Measurements from ENCODE around the gene XYLT2. TPM values are rescaled to one million over a fixed set of nuclear protein-coding genes. Genes with fewer than 3 reads are reported as not detected.
A peak's percentile ranks its signal among the peaks of the same experiment; 100 is the strongest.

The XYLT2 gene
- total RNA-seq, 1 donor from 2014 or later, result 33.3 TPM

GRCh38 chr17:50386510-50386909, 40.6 kb downstream of the XYLT2 start:
- no peak for TF ChIP-seq CTCF (IDR thresholded peaks at IDR 0.05; ENCODE audit: unreplicated experiment)
- no peak for DNase-seq (ENCODE audit: low spot score in 2 of 2, unreplicated experiment in 2 of 2)
- no peaks in the 10 kb centered on the region for H3K9me3 Mint-ChIP-seq
- H3K27ac Mint-ChIP-seq, result no peak overlapping the region
- no peak overlapping the region for H3K4me3 Mint-ChIP-seq
- no peaks in the 10 kb centered on the region for H3K4me1 Mint-ChIP-seq
- H3K27me3 Mint-ChIP-seq (ENCODE audit: low read depth), result no peaks in the 10 kb centered on the region
- peaks cover 51% of the 10 kb centered on the region for H3K36me3 Mint-ChIP-seq

GRCh38 chr17:50388728-50389127, 42.8 kb downstream of the XYLT2 start:
- no peak for TF ChIP-seq CTCF (IDR thresholded peaks at IDR 0.05; ENCODE audit: unreplicated experiment)
- Mint-ChIP-seq H3K9me3 (no peaks in the 10 kb centered on the region), H3K4me3 (no peak overlapping the region), H3K27ac (no peak overlapping the region), H3K27me3 (ENCODE audit: low read depth) (no peaks in the 10 kb centered on the region), H3K36me3 (peaks cover 50% of the 10 kb centered on the region), H3K4me1 (no peaks in the 10 kb centered on the region)
- no peak for DNase-seq (ENCODE audit: low spot score in 2 of 2, unreplicated experiment in 2 of 2)

GRCh38 chr17:50389534-50389933, 43.6 kb downstream of the XYLT2 start:
- no peaks in the 10 kb centered on the region for H3K4me1 Mint-ChIP-seq
- no peak overlapping the region for H3K27ac Mint-ChIP-seq
- peaks cover 49% of the 10 kb centered on the region for H3K36me3 Mint-ChIP-seq
- no peak for TF ChIP-seq CTCF (IDR thresholded peaks at IDR 0.05; ENCODE audit: unreplicated experiment)
- no peaks in the 10 kb centered on the region for H3K9me3 Mint-ChIP-seq
- no peak overlapping the region for H3K4me3 Mint-ChIP-seq
- DNase-seq (ENCODE audit: low spot score in 2 of 2, unreplicated experiment in 2 of 2), result no peak
- H3K27me3 Mint-ChIP-seq (ENCODE audit: low read depth), result no peaks in the 10 kb centered on the region

GRCh38 chr17:50392621-50393020, 46.7 kb downstream of the XYLT2 start:
- H3K27ac Mint-ChIP-seq, result no peak overlapping the region
- peaks cover 18% of the 10 kb centered on the region for H3K4me1 Mint-ChIP-seq
- no peak overlapping the region for H3K4me3 Mint-ChIP-seq
- peaks cover 26% of the 10 kb centered on the region for H3K36me3 Mint-ChIP-seq
- H3K9me3 Mint-ChIP-seq, result no peaks in the 10 kb centered on the region
- DNase-seq (ENCODE audit: low spot score in 2 of 2, unreplicated experiment in 2 of 2), result no peak
- no peaks in the 10 kb centered on the region for H3K27me3 Mint-ChIP-seq (ENCODE audit: low read depth)
- no peak for TF ChIP-seq CTCF (IDR thresholded peaks at IDR 0.05; ENCODE audit: unreplicated experiment)

GRCh38 chr17:50393700-50394099, 47.8 kb downstream of the XYLT2 start:
- H3K27me3 Mint-ChIP-seq (ENCODE audit: low read depth), result no peaks in the 10 kb centered on the region
- no peak overlapping the region for H3K27ac Mint-ChIP-seq
- no peak for DNase-seq (ENCODE audit: low spot score in 2 of 2, unreplicated experiment in 2 of 2)
- no peaks in the 10 kb centered on the region for H3K9me3 Mint-ChIP-seq
- peaks cover 20% of the 10 kb centered on the region for H3K4me1 Mint-ChIP-seq
- H3K36me3 Mint-ChIP-seq, result peaks cover 24% of the 10 kb centered on the region
- TF ChIP-seq CTCF (IDR thresholded peaks at IDR 0.05; ENCODE audit: unreplicated experiment), result no peak
- no peak overlapping the region for H3K4me3 Mint-ChIP-seq

GRCh38 chr17:50394711-50395110, 48.8 kb downstream of the XYLT2 start:
- Mint-ChIP-seq H3K27me3 (ENCODE audit: low read depth) (no peaks in the 10 kb centered on the region), H3K27ac (peak overlapping the region; percentile 2), H3K4me1 (peaks cover 20% of the 10 kb centered on the region), H3K36me3 (peaks cover 19% of the 10 kb centered on the region), H3K4me3 (peak overlapping the region; percentile 14), H3K9me3 (no peaks in the 10 kb centered on the region)
- no peak for TF ChIP-seq CTCF (IDR thresholded peaks at IDR 0.05; ENCODE audit: unreplicated experiment)
- no peak for DNase-seq (ENCODE audit: low spot score in 2 of 2, unreplicated experiment in 2 of 2)

Data from mesothelial cell of epicardium (in vitro differentiated cells).